Measurements from ENCODE around the gene NAXE.

NAXE gene

GRCh38 chr1:156560585-156561163, 30.9 kb upstream of the NAXE start:
- no peak; the same call in 2 of the 3 replicates for ATAC-seq
- no peak for TF ChIP-seq TOX (CRISPR knock-in tag; IDR thresholded peaks at IDR 0.05; ENCODE audit: borderline replicate concordance)
- TF ChIP-seq SNAI2 (CRISPR knock-in tag; IDR thresholded peaks at IDR 0.05): no peak
- no peak for TF ChIP-seq ZNF565 (CRISPR knock-in tag; conservative IDR thresholded peaks at IDR 0.05; ENCODE audit: low read depth)
- TF ChIP-seq ZNF70 (CRISPR knock-in tag; IDR thresholded peaks at IDR 0.05): no peak
- no peak for TF ChIP-seq TSHZ2 (CRISPR knock-in tag; IDR thresholded peaks at IDR 0.05)
- TF ChIP-seq ESRRG (CRISPR knock-in tag; IDR thresholded peaks at IDR 0.05): no peak
- TF ChIP-seq ISL1 (CRISPR knock-in tag; IDR thresholded peaks at IDR 0.05): no peak

- TF ChIP-seq ZFP30 (CRISPR knock-in tag; IDR thresholded peaks at IDR 0.05) (no peak), CSDC2 (CRISPR knock-in tag; IDR thresholded peaks at IDR 0.05) (no peak), ZNF565 (CRISPR knock-in tag; conservative IDR thresholded peaks at IDR 0.05; ENCODE audit: low read depth) (no peak), PPARA (CRISPR knock-in tag; IDR thresholded peaks at IDR 0.05; ENCODE audit: borderline replicate concordance) (no peak), TCF4 (CRISPR knock-in tag; IDR thresholded peaks at IDR 0.05; ENCODE audit: borderline replicate concordance) (no peak), ESRRG (CRISPR knock-in tag; IDR thresholded peaks at IDR 0.05) (no peak), GLIS3 (CRISPR knock-in tag; IDR thresholded peaks at IDR 0.05) (no peak), SNAI2 (CRISPR knock-in tag; IDR thresholded peaks at IDR 0.05) (no peak), POU6F1 (CRISPR knock-in tag; IDR thresholded peaks at IDR 0.05; ENCODE audit: borderline replicate concordance, low read depth) (no peak), TSHZ2 (CRISPR knock-in tag; IDR thresholded peaks at IDR 0.05) (no peak), CREB5 (CRISPR knock-in tag; IDR thresholded peaks at IDR 0.05; ENCODE audit: low read depth) (no peak), RARB (CRISPR knock-in tag; IDR thresholded peaks at IDR 0.05) (no peak), ARNTL (CRISPR knock-in tag; IDR thresholded peaks at IDR 0.05; ENCODE audit: borderline replicate concordance, low read depth) (no peak), ISL1 (CRISPR knock-in tag; IDR thresholded peaks at IDR 0.05) (no peak), OSR1 (CRISPR knock-in tag; IDR thresholded peaks at IDR 0.05) (no peak), ZFP3 (CRISPR knock-in tag; IDR thresholded peaks at IDR 0.05) (no peak), PATZ1 (CRISPR knock-in tag; IDR thresholded peaks at IDR 0.05; ENCODE audit: borderline replicate concordance) (no peak), ZC3H10 (CRISPR knock-in tag; IDR thresholded peaks at IDR 0.05) (no peak), BACH2 (CRISPR knock-in tag; IDR thresholded peaks at IDR 0.05; ENCODE audit: borderline replicate concordance) (no peak), ZNF8 (CRISPR knock-in tag; IDR thresholded peaks at IDR 0.05) (no peak)
These were observed 26.1 kb upstream of the NAXE start for GRCh38 chr1:156565519-156565918.

More at GRCh38 chr1:156565519-156565918, 26.1 kb upstream of the NAXE start:
- no peak for ATAC-seq

All from SK-N-SH treated with all-trans-retinoic acid at 6 μM for 48 hours (cell line).